COR-L47 (cell line): ENCODE results near the gene MPPED1.

ENCODE experiments used
- DNase-seq: peaks from one replicate; lab custom pipeline; 2025; lab: John Stamatoyannopoulos, UW

Gene MPPED1

DNA sequence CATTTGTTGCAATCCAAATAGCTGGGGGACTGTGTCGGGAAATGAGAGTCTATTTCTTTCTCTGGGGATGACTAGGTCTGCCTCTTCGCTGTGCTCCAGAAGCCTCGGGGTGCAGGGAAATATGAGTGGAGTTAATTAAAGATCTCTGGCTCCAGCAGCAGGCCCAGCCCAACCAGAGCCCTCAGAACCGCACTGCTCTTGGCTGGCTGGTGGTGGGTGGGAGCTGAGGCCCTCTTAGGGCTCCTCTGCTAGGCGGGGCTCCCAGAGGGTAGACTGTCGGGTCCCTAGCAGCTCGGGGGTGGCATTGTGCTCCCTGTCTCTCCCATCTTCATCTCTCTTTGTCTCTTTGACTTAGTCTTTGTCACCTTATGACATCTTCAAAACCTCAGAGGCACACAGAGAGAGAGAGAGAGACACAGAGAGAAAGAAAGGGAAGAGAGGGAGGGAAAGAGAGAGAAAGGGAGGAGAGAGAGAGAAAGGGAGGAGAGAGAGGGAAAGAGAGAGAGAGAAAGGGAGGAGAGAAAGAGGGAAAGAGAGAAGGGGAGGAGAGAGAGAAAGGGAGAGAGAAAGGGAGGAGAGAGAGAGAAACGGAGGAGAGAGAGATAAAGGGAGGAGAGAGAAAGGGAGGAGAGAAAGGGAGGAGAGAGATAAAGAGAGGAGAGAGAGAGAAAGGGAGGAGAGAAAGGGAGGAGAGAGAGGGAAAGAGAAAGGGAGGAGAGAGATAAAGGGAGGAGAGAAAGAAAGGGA is 20.2 kb downstream of the MPPED1 start:
- no peak for DNase-seq

DNA sequence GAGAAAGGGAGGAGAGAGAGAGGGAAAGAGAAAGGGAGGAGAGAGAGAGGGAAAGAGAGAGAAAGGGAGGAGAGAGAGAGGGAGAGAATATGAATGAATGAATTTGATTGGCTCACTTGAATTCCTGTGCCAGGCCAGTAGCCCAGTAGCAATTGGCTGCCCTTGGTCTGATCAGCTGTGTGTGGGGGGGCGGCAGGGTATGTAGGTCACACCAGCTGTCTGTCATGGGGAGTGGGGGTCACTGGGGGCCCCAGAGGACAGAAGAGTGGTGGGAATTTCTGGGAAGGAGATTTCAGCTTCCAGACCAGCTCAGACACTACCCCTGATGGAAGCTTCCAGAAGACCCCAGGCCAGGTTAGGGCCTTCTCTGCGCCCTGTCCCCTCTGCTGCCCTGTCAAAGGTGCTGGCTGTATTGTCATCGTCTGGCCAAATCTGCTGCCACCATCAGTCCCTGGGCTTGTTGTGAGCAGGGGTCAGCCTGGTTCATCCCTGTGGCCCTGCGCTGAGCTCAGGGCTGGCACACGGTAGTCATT is 21.1 kb downstream of the MPPED1 start:
- DNase-seq: no peak

GRCh38 chr22:43433451-43434274 is 21.8 kb downstream of the MPPED1 start:
- DNase-seq: no peak

GRCh38 chr22:43434275-43434927 is 22.6 kb downstream of the MPPED1 start:
- DNase-seq: no peak

GRCh38 chr22:43434928-43435311 is 23.1 kb downstream of the MPPED1 start:
- no peak for DNase-seq

GRCh38 chr22:43435851-43436811 is 24.3 kb downstream of the MPPED1 start:
- peak; percentile 91 for DNase-seq

DNA sequence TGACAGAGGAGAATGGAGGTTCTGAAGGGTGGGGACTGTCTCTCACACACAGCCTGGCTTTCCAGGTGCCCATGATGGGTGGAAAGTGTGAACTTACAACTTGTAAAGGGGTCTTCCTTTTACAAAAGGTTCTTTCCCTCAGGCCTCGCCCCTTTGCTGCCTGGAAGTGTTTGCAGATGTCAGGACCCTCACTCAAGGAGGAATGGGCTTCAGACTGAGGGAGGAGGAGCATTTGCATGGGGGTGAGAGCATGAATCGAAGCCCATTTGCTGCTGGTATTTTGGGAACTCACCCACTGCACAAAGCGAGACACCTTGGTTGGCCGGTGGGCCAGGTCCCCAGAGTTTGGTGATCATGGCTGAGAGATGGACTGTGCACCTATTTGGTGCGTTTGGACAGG is 25.1 kb downstream of the MPPED1 start:
- no peak for DNase-seq

DNA sequence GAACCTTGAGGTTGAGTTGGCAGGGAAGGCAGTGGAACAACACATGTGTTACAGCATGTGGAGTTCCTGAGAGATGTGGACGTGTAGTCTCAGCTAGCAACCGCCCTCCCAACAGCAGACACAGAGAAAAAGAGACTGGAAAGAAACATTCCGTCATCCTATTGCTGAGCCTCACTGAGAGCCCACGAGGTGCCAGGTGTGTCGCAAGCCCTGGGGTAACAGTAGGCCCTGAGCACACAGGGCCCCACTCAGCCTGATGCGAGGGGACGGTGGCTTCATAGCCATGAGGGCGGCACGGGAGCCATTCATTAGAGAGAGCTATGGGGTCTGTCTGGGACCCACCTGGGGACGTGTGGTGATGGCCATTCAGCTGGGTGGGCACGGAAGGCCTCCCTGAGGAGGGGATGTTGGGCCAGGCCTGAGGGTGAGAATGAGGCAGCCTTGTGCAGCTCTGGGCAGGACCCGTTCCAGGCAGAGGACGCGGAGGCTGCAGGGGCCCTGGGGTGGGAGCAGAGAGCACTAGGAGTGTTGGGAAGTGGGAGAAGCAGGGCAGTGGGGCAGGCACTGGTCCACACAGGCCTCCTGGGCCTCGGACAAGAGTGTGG is 26.2 kb downstream of the MPPED1 start:
- no peak for DNase-seq

DNA sequence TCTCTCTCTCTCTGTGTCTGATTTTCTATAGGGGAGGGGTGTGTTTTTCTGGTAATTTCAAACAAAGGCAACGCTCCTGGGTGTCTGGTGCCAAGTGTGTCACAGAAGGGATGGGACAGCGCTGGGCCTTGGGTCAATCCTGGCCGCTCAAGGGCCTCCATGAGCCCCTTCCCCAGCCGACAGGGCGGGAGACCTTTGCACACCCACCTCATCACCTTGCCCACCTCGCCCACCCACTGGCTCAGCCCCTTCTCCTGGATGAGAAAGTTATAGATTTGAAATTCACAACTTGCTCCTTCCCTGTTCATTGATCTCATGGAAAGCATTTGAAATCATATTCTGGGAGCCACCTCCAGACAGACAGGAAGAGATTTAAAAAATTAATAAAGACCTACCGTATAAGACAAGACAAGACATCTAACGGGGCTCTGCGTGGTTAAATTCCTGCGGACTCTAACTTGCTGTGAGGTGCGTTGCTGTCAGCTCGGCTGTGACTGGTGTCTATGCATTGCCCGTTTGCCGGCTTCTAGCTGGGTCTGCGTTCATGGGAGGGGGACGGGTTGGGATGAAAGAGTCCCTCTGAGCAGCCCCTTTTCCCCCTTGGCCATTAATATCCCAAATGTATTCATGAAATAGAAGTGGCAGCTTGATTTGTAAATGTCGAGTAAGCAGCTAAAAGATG is 27.0 kb downstream of the MPPED1 start:
- DNase-seq: no peak

GRCh38 chr22:43439368-43440103 is 27.7 kb downstream of the MPPED1 start:
- no peak for DNase-seq

- no peak for DNase-seq
These were observed 28.2 kb downstream of the MPPED1 start for GRCh38 chr22:43440104-43440387.

DNA sequence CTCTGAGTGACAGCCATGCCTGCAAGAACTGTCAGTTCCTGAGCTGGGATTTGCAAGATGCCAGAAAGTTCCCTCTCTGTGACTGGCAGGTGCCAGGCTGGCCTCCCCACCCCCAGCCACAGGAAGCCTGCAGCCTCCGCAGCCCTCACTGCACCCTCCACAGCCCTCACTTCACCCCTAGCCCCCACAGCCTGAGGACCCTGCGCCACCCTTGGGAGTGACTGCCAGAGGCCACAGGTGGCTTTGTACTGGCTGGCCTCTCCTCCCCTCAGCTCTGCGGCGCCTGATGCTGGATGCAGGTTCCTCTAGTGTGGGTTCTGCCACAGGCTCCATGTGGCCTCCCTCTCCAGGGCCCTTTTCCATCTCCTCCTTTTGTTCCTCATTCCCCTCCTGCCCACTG is 28.7 kb downstream of the MPPED1 start:
- DNase-seq: no peak

GRCh38 chr22:43441216-43441615 is 29.4 kb downstream of the MPPED1 start:
- no peak for DNase-seq

GRCh38 chr22:43441751-43442150 is 29.9 kb downstream of the MPPED1 start:
- DNase-seq: no peak

DNA sequence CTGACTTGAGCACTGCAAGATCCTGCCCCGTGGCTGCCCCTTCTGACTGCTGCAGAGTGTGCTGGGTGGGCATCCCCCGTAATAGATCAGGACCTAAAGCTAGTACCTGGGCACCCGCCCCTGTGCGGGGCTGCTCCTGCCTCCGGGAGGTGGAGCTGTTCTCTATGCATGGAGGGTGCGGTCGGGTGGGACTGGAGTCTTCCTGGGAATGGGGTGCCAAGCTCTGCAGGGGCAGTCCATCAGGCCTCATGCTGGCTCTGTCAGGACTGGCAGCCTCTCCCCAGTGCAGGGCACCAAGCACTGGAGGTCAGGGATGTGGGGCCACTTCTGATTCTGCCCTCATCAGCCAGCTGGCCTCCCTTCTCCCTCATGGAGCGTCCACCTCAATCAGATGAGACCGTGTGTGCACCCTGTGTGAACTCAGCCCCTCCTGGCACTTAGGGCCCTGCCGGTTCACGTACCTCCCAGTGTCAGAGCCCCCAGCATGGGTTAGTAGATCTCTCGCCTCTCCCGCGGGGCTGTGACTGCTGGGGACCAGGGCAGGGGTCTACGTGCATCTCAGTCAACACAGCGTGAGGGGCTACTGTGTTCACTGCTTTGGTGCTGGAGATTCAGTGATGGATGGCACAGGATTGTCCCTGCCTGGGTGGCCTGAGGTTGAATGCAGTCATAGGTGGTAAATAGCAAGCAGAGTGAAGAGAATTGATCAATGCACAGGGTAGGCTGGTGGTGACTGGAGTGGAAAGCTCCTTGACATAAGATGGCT is 30.8 kb downstream of the MPPED1 start:
- no peak for DNase-seq

- no peak for DNase-seq
These were observed 31.3 kb downstream of the MPPED1 start for GRCh38 chr22:43443152-43443471.

DNA sequence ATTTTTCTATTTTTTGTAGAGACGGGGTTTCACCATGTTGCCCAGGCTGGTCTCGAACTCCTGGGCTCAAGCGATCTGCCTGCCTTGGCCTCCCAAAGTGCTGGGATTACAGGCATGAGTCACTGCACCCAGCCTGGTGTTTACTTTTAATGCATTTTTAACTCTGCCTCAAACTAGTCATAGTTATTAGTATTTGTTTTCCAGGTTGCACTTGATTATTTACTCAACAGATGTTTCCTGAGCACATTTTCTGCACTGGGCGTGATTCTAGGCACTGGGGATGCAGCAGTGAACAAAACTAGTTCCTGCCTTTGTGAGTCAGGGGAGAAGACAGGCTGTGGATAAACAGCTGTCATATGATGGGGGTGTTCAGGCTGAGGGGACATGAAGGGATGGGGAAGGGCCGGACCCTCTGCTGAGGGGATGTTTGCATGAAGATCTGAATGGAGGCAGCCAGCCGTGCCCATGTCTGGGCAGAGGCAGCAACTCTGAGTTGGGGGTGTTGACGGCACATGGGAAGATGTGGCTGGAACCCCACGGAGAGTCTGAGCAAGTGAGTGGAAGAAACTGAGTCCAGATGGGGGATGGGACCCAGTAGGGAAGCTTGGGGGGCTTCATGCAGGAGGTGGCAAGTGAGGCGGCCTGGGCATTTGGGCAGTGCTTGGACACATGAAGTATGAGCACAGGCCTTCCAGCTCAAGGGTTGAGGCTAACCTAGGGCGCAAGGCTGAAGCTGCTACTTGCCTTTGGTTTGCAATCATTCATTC is 34.4 kb downstream of the MPPED1 start:
- no peak for DNase-seq

DNA sequence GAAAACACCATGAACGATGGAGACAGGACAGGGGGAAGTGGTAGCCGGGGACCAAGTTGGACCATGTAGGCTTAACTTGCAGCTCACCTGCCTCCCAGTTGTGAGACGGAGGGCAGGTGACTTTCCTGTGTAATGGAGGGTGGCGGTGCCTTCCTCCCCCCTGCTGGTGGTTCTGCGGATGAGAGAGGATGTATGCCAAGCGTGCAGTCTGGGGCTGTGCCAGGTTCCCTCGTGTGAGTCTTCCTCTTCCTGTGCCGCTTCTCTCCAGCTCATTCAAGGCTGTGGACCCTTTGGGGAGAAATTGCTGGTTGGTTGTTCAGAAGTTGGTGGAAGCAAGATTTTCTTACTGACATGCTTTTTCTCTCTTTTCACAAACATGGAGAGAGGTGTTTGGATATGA is 35.1 kb downstream of the MPPED1 start:
- DNase-seq: peak; percentile 95

DNA sequence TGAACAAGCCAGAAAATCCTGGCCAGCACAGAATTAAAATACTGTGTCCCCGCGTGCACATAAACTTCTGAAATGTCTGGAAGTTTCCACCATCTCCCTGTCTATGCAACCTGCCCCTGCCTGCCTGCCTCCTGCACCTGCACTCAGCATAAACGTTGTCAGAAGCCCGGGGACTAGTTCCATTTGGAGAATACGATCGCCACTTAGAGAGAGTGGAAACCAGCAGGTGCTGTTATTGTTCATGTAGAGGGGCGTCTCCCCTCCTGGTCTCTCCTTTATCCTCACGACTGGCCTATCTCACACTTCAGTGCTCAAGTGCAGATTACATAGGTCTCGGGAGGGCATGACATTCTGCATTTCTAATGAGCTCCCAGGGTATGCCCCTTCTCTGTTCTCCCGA is 35.6 kb downstream of the MPPED1 start:
- peak; percentile 90 for DNase-seq
